Breast epithelium (tissue), 3 donors: ENCODE data around the gene EPX.

Source experiments
- POLR2A ChIP-seq: fragments of 450-650 bp; IDR thresholded peaks from one replicate; pipeline ENCODE4 v1.6.1; 2016; ENCODE audit warnings: antibody characterized with exemption, mild to moderate bottlenecking, moderate library complexity
- POLR2AphosphoS5 ChIP-seq, 3 donors: sonication (generic); formaldehyde crosslinking; IDR thresholded peaks; one replicate each; pipeline ENCODE4 v1.6.1; 2017; ENCODE audit warnings: antibody characterized with exemption in 3 of 3
- TF ChIP-seq, protein P1 (sequence below), 3 donors: fragments of 450-650 bp; IDR thresholded peaks; one replicate each; pipeline ENCODE4 v1.5.1; 2016 to 2017; ENCODE audit warnings: antibody characterized with exemption in 3 of 3, mild to moderate bottlenecking in 3 of 3, moderate library complexity in 3 of 3

DNA sequence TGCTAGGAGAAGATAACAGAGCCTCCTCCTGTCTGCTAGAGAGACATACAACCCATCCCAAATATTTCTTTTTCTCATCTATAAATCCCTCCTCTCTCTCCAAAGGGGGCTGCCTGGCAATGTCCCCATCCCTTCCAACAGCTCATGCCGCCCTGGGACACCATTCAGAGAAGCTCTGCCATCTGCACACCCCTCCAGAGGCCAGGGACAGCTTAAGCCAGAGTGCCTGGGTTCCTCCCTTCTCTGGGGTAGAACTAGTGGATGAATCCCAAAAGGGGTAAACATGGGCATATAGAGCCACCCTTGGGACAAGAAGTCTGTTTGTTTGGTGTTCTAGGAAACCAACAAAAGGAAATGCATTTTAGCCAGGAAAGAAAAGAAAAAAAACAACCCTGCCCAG is 43.3 kb downstream of the EPX start:
- TF ChIP-seq, protein P1, sequence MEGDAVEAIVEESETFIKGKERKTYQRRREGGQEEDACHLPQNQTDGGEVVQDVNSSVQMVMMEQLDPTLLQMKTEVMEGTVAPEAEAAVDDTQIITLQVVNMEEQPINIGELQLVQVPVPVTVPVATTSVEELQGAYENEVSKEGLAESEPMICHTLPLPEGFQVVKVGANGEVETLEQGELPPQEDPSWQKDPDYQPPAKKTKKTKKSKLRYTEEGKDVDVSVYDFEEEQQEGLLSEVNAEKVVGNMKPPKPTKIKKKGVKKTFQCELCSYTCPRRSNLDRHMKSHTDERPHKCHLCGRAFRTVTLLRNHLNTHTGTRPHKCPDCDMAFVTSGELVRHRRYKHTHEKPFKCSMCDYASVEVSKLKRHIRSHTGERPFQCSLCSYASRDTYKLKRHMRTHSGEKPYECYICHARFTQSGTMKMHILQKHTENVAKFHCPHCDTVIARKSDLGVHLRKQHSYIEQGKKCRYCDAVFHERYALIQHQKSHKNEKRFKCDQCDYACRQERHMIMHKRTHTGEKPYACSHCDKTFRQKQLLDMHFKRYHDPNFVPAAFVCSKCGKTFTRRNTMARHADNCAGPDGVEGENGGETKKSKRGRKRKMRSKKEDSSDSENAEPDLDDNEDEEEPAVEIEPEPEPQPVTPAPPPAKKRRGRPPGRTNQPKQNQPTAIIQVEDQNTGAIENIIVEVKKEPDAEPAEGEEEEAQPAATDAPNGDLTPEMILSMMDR (IDR thresholded peaks at IDR 0.05): no peak
- TF ChIP-seq POLR2A (no peak), POLR2AphosphoS5 (IDR thresholded peaks at IDR 0.05) (no peak)
